Measurements from ENCODE around the gene UBL4B.

DNA sequence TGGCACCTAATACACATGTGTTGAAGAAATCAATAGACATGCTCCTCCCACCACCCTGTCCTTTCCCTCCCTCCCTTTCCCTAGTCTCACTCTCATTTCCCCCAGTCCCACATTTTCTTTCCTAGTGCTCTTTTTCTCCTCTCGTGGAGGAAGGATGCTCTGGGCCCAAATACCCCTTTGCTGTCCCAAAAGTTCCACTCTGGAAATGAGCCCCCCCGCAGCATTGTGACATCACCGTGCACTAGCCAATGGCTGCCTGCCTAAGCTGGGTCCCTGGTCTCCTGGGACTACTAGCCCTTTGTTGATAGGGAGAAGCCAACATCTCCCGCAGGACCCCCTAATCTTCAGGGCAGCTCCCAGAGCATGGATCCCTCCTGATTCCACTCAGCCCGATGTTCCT, at the start of gene UBL4B:
- TF ChIP-seq, protein P1, sequence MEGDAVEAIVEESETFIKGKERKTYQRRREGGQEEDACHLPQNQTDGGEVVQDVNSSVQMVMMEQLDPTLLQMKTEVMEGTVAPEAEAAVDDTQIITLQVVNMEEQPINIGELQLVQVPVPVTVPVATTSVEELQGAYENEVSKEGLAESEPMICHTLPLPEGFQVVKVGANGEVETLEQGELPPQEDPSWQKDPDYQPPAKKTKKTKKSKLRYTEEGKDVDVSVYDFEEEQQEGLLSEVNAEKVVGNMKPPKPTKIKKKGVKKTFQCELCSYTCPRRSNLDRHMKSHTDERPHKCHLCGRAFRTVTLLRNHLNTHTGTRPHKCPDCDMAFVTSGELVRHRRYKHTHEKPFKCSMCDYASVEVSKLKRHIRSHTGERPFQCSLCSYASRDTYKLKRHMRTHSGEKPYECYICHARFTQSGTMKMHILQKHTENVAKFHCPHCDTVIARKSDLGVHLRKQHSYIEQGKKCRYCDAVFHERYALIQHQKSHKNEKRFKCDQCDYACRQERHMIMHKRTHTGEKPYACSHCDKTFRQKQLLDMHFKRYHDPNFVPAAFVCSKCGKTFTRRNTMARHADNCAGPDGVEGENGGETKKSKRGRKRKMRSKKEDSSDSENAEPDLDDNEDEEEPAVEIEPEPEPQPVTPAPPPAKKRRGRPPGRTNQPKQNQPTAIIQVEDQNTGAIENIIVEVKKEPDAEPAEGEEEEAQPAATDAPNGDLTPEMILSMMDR (IDR thresholded peaks at IDR 0.05): no peak
- no peak for TF ChIP-seq JUNB (IDR thresholded peaks at IDR 0.05)
